ENCODE data around the gene CACNA1B.

Gene CACNA1B

DNA sequence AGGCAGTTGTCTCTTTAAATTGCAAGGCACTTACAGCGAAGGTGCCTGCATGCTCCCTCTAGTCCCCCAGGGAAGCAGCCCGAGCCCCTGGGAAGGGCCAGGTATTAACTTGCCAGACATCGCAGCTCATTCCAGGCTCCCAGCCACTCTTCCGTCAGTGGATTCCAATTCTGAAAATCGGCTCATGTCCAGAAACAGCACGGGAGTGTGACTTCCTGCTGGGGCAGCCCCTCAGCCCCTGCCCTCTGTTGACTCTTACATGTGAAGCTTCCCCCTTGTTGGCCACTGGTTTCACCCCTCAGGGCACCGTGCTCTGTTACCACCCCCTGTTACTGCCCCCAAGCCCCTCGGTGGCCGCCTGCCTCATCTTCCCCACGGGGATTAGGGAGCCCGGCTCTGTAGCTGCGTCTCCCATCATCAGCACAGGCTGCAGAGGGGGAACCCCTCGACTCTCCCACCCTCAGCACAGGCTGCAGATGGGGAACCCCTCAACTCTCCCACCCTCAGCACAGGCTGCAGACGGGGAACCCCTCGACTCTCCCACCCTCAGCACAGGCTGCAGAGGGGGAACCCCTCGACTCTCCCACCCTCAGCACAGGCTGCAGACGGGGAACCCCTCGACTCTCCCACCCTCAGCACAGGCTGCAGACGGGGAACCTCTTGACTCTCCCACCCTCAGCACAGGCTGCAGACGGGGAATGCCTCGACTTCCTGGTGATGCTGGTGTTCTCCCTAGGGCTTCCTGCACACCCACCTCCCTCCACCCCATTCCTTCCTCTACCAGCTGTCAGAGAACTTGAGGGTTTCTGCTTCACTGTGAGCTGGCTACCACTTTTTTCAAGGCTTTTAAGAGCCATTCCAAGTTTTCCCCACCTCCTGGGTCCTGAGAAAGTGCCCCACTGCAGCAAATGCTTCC, 11.1 kb upstream of the CACNA1B start:
- no peaks in the 10 kb centered on the region for H4K20me1 ChIP-seq
- no peaks in the 10 kb centered on the region for H3K27me3 ChIP-seq
- H3K4me1 ChIP-seq: peaks cover 10% of the 10 kb centered on the region
- peak overlapping the region; percentile 31; the same call in 1 of the 2 replicates for H3K4me2 ChIP-seq
- H3K9me3 ChIP-seq: no peaks in the 10 kb centered on the region
- no peak for TF ChIP-seq Cebpa-rat (IDR thresholded peaks at IDR 0.05)
- no peak overlapping the region for H3K9ac ChIP-seq
- H3K36me3 ChIP-seq: no peaks in the 10 kb centered on the region
- H3K27ac ChIP-seq: no peak overlapping the region
- H3K4me3 ChIP-seq: no peak overlapping the region

DNA sequence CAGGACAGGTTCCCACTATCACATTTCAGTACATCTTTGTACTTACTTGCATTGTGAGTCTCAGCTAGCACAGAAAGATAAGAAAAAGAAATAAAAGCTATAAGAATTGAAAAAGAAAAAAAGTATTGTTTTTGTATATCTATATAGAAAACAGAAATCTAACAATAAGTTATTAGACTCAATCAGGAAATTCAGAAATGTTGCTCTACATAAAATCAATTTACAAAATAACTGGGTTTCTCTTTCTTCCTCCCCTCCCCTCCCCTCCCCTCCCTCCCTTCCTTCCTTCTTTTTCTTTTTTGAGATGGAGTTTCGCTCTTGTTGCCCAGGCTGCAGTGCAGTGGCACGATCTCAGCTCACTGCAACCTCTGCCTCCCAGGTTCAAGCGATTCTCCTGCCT, 7.2 kb upstream of the CACNA1B start:
- H3K9ac ChIP-seq: no peak overlapping the region
- H3K4me1 ChIP-seq: peaks cover 10% of the 10 kb centered on the region
- no peak overlapping the region for H3K27ac ChIP-seq
- TF ChIP-seq Cebpa-rat (IDR thresholded peaks at IDR 0.05): no peak
- no peaks in the 10 kb centered on the region for H3K9me3 ChIP-seq
- no peaks in the 10 kb centered on the region for H3K27me3 ChIP-seq
- no peak overlapping the region for H3K4me3 ChIP-seq
- no peaks in the 10 kb centered on the region for H3K36me3 ChIP-seq
- H4K20me1 ChIP-seq: no peaks in the 10 kb centered on the region
- H3K4me2 ChIP-seq: no peak overlapping the region

DNA sequence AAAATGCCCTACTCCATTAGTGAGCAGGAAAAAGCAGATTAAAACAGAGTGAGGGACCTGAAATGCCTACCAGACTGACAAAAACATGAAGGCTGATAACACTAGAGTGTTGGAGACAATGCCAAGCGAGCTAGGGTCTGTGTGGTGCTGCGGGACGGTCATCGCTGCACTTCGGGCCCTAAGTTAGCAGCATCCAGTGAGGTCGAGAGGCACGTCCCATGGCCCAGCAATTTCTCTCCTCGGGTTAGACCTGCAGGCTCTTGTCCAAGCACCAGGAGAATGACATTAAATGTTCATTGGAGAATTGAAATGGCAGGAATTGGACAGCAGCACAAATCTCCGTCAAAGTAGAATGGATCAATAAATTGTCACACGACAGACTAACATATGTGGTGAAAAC, 5.3 kb upstream of the CACNA1B start:
- H3K27ac ChIP-seq: no peak overlapping the region
- no peaks in the 10 kb centered on the region for H4K20me1 ChIP-seq
- no peak overlapping the region for H3K9ac ChIP-seq
- no peaks in the 10 kb centered on the region for H3K36me3 ChIP-seq
- no peaks in the 10 kb centered on the region for H3K27me3 ChIP-seq
- no peak overlapping the region for H3K4me2 ChIP-seq
- peaks cover 1% of the 10 kb centered on the region; the same call in 1 of the 2 replicates for H3K4me1 ChIP-seq
- H3K4me3 ChIP-seq: no peak overlapping the region
- no peak for TF ChIP-seq Cebpa-rat (IDR thresholded peaks at IDR 0.05)
- peaks cover 12% of the 10 kb centered on the region for H3K9me3 ChIP-seq

DNA sequence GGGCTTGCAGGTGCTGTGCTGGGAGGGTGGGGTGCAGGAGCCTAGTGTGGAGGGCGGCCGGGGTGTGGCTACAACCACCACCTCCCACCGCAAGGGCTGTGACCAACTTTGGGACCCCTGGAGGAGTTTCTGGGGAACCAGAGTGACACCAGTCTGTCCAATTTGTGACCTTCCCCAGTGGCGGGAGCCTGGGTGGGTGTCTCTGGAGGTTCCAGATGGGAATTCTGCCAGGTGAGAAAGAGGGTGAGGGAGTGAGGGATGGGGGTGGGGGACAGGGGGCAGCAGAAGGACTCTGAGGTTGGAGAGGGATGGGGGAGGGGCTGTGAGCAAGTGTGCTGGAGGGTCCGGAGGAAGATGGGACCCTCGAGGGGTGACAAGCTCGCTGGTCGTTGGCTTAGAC, 4.2 kb upstream of the CACNA1B start:
- Histone ChIP-seq H3K36me3 (no peaks in the 10 kb centered on the region), H4K20me1 (no peaks in the 10 kb centered on the region), H3K9me3 (peaks cover 15% of the 10 kb centered on the region), H3K27ac (no peak overlapping the region), H3K4me1 (no peaks in the 10 kb centered on the region), H3K27me3 (no peaks in the 10 kb centered on the region), H3K9ac (no peak overlapping the region), H3K4me3 (no peak overlapping the region), H3K4me2 (no peak overlapping the region)
- TF ChIP-seq Cebpa-rat (IDR thresholded peaks at IDR 0.05): no peak

DNA sequence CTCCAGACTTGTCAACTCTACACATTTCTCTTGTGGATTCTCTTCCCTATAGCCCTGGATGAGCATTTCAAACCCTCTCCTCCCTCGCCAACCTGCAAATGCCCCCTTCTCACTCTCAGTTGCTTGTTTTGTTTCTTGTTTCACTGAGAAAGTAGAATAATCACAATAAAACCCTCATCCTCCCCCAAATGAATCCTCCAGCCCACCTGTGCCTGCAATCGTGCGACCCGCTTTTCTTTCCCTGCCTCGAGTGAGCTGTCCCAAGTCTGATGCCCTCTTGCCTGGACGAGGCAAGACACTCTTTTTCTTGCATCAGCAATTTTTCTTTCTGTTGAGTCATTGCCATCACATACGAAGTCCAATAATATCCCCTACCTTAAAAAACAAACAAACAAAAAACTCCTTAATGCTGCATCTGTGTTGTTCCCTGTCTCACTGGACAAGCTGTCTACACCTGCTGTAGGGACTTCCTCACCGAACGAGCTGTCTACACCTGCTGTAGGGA, 3.7 kb upstream of the CACNA1B start:
- TF ChIP-seq Cebpa-rat (IDR thresholded peaks at IDR 0.05): no peak
- no peak overlapping the region for H3K27ac ChIP-seq
- H3K4me1 ChIP-seq: no peaks in the 10 kb centered on the region
- no peaks in the 10 kb centered on the region for H3K27me3 ChIP-seq
- no peak overlapping the region for H3K4me2 ChIP-seq
- H3K4me3 ChIP-seq: no peak overlapping the region
- H3K36me3 ChIP-seq: no peaks in the 10 kb centered on the region
- peaks cover 18% of the 10 kb centered on the region for H3K9me3 ChIP-seq
- H4K20me1 ChIP-seq: no peaks in the 10 kb centered on the region
- no peak overlapping the region for H3K9ac ChIP-seq

DNA sequence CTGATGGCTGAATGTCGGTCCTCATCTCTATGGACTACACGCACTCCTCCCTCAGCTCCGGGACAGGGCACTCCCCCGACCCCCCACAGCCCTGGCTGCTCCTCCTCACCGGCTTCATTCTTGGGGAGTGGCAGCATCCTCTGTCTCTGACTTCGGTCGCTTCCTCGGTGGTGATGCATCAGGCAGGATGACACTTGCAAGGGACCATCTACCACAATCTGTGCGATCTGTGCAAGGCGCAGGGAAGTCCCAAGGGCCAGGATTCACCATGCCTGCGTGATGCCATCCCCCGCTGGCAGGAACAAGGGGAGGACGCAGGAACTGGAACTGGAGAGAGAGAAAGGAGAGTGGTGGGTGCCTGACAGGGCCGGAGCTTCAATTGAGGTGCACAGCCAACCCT, 2.2 kb upstream of the CACNA1B start:
- TF ChIP-seq Cebpa-rat (IDR thresholded peaks at IDR 0.05): no peak

DNA sequence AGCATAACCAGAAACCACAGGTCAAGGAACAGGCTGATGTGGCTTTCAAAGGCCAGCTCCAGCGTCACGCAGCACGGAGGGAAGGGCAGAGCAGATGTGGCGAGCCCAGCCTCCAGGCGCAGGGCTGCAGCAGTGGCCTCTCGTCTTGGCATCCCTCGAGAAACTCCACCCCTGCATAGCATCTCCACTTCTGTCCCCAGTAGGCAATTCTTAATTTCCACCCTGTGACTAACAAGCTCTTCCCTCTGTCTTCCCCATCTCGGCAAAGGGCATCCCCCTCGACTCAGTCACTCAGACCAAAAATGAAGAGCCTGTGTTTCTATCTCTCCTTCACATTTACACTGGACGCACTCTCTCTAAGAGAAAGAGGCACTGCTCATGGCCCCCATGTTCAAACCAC, 1.7 kb upstream of the CACNA1B start:
- no peaks in the 10 kb centered on the region for H3K36me3 ChIP-seq
- no peaks in the 10 kb centered on the region for H4K20me1 ChIP-seq
- no peak for TF ChIP-seq Cebpa-rat (IDR thresholded peaks at IDR 0.05)
- H3K9ac ChIP-seq: no peak overlapping the region
- peaks cover 18% of the 10 kb centered on the region for H3K9me3 ChIP-seq
- H3K27me3 ChIP-seq: no peaks in the 10 kb centered on the region
- 0 out of 2 replicates have a peak, but pooled peaks cover 3% of the 10 kb centered on the region for H3K4me1 ChIP-seq
- no peak overlapping the region for H3K27ac ChIP-seq
- no peak overlapping the region for H3K4me3 ChIP-seq
- H3K4me2 ChIP-seq: no peak overlapping the region

More for the DNA sequence above, 2.2 kb upstream of the CACNA1B start:
- Histone ChIP-seq H3K9ac (no peak overlapping the region), H3K4me3 (no peak overlapping the region), H3K4me2 (no peak overlapping the region), H4K20me1 (no peaks in the 10 kb centered on the region), H3K36me3 (no peaks in the 10 kb centered on the region), H3K27ac (no peak overlapping the region), H3K4me1 (no peaks in the 10 kb centered on the region), H3K9me3 (peaks cover 18% of the 10 kb centered on the region), H3K27me3 (no peaks in the 10 kb centered on the region)

DNA sequence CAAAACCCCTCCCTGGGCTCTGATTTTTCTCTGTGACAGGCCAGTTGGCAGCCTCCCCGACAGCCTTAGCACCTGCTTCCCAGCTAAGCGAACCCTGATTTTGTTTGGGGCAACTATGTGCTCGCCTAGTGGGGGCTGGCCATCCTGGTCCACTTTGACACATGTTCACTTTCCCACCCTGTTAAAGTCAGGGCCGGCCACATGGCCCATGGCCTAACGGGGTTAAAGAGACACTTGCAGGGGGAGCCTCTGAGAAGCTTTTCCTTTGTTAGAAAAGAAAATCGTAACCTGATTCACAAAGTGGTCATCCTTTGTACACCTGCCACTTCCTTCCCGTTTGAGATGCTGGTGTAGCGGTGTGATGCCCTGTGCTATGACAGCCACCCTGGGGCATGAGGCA, 1.3 kb upstream of the CACNA1B start:
- Histone ChIP-seq H3K4me3 (no peak overlapping the region), H3K9ac (no peak overlapping the region), H3K27me3 (no peaks in the 10 kb centered on the region), H3K36me3 (no peaks in the 10 kb centered on the region), H3K4me2 (no peak overlapping the region), H3K9me3 (peaks cover 18% of the 10 kb centered on the region), H3K4me1 (0 out of 2 replicates have a peak, but pooled peaks cover 7% of the 10 kb centered on the region), H4K20me1 (no peaks in the 10 kb centered on the region), H3K27ac (no peak overlapping the region)
- TF ChIP-seq Cebpa-rat (IDR thresholded peaks at IDR 0.05): no peak

DNA sequence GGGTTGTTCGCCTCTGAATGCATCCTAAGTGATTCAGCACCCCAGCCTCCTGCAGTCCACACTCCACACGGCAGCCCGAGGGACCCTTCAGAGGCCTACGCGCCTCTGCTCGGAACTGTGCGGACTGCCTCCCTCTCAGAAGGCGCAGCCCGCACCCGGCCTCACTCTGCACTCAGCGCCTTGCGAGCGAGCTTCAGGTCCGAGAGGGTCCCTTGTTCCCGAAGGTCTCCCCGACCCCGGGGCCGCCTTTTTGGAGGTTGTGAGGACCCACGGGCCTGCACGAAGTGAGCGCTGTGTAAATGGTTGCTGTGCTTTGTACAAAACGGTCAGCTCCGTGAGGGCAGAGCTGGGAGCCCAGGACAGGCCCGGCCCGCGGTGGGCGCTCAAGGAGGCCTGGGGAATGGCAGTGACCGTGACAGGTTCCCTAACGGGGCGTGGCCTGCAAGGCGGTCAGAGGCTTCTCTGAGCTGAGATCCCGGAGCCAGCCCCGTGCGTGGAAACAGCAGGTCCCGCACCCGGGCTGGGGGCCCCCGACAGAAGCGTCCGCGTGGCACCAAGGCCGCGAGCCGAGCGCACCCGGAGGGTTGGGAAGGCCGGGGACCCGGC, 698 bp upstream of the CACNA1B start:
- no peak for TF ChIP-seq Cebpa-rat (IDR thresholded peaks at IDR 0.05)
- no peak overlapping the region for H3K9ac ChIP-seq
- no peaks in the 10 kb centered on the region for H3K27me3 ChIP-seq
- 0 out of 2 replicates have a peak, but pooled peaks cover 10% of the 10 kb centered on the region for H3K4me1 ChIP-seq
- H3K27ac ChIP-seq: no peak overlapping the region
- no peak overlapping the region for H3K4me2 ChIP-seq
- no peaks in the 10 kb centered on the region for H3K36me3 ChIP-seq
- no peaks in the 10 kb centered on the region for H4K20me1 ChIP-seq
- H3K9me3 ChIP-seq: peaks cover 18% of the 10 kb centered on the region
- no peak overlapping the region for H3K4me3 ChIP-seq
